ENCODE results near the gene SYCP3. TPM values are rescaled to one million over a fixed set of nuclear protein-coding genes. Genes with fewer than 3 reads are reported as not detected.
"Not testable (repeated sequence)": the region's sequence is repeated elsewhere in the genome, so short reads cannot be mapped to it uniquely, and the experiment has no call there.

SYCP3 gene
- total RNA-seq, 2 donors from 2014 or later = 0.29 to 0.47 TPM

DNA sequence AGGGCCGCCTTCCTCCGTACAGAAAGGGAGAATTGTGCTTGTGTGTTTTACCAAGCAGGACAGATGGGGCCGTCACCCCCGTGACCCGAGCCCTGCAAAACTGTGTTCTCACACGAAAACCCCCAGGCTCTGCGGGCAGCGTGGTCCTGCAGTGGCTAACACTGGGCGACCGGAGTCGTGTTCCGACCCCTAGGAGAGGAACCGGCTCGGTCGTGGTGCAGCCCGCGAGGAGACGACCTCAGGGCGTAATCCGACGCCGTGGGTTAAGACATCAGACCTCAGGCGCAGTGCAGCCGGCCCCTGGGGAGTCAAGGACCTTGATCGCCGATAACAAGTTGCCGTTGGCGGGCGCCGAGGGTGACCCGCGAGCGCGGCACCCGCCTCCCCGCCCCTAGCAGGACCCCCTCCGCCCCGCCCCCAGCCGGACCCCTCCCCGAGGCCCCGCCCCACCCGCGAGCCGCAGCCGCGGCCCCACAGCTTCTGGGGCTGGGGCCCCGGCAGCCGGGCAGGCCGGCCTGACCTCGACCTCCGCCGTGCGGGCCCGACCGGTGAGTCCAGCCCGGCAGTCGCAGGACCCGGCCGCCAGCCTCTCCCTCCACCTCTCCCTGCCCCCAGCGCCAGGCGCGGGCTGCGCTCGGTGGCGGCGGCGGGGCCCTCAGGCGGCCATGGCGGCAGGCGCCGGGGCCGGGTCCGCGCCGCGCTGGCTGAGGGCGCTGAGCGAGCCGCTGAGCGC lies 41.9 kb downstream of the SYCP3 start, which contains the start of gene CHPT1:
Gene CHPT1, plus strand, starts transcription at position 444 of the 733 bp plus-strand sequence. Its CDS starts 222 bp downstream, at position 666.
- H3K36me3 Mint-ChIP-seq (ENCODE audit: low read depth) = no peaks in the 10 kb centered on the region
- H3K27me3 Mint-ChIP-seq = peaks cover 24% of the 10 kb centered on the region
- no peaks in the 10 kb centered on the region for H3K9me3 ChIP-seq (ENCODE audit: control insufficient read depth, low read length, poor library complexity, severe bottlenecking)
- H3K4me1 Mint-ChIP-seq = peaks cover 17% of the 10 kb centered on the region
- peak within 1 kb of the TSS; percentile 27 for H3K27ac Mint-ChIP-seq
- DNase-seq = peak; percentile 17 to 45 (median 23)
- ATAC-seq = peak; percentile 87
- peak within 1 kb of the TSS; percentile 90 for H3K4me3 Mint-ChIP-seq

DNA sequence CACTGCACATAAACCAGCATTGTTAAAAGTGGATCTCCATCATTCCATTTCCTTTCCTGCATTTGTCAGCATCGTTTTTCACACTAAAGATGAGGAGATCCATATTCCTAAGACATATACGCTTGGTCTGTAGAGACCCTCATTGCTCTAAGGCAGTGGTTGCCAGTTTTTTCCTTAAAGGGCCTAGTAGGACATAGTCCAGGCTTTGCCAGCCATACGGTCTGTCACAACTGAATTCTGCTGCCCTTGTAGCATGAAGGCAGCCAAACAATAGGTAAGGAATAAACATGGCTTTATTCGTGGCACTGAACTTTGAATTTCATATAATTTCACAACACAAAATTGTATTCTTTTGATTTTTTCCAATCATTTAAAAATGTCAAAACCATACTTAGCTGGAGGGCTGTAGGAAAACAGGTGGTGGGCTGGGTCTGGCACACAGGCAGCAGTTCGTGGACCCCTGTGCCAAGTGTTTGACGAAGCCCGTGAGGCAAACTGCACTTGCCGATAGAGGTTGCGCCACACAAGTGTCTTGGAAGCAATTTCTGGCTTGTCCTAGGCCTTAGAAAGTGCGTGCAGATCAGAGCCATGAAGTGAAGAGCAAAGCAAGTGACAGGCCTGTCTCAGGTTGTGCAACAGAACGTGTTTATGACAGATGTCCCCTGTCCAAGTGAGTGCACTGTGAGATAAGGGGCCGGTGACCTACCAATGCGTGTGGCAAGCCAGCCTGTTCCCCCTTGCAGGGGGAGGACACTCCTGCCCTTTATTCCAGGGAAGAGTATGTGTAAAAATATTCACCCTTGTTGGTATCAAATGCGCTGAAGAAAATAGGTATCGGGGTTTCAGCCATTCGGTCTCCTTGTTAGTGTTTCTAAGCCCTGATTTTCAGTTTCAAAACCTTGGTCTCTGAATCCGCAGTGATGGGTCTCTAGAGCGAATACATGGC lies 42.7 kb downstream of the SYCP3 start:
- peak overlapping the region; percentile 90 for H3K4me3 Mint-ChIP-seq
- DNase-seq (no peak), ATAC-seq (no peak)
- H3K27ac Mint-ChIP-seq = peak overlapping the region; percentile 19
- H3K4me1 Mint-ChIP-seq = peaks cover 17% of the 10 kb centered on the region
- H3K9me3 ChIP-seq (ENCODE audit: control insufficient read depth, low read length, poor library complexity, severe bottlenecking) = no peaks in the 10 kb centered on the region
- H3K36me3 Mint-ChIP-seq (ENCODE audit: low read depth) = no peaks in the 10 kb centered on the region
- H3K27me3 Mint-ChIP-seq = peaks cover 24% of the 10 kb centered on the region

GRCh38 chr12:101695706-101696105 lies 43.6 kb downstream of the SYCP3 start:
- H3K27ac Mint-ChIP-seq = no peak overlapping the region

DNA sequence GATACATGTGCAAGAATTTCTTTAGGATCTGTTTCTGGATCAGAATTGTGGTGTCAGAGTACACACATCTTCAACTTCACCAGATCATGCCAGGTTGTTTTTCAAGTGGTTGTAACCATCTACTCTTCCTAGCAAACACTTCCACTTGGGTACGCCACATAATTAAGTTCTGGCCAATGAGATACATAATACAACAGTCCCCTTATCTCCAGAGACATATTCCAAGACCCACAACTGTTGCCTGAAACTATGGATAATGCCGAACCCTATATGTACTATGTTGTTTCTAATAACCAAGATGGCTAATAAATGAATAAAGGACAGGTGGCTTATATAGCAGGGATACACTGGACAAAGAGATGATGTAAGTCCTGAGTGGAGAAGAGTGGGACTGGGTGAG lies 44.3 kb downstream of the SYCP3 start:
- ATAC-seq (no peak), DNase-seq (no peak)
- Mint-ChIP-seq H3K4me1 (peaks cover 11% of the 10 kb centered on the region), H3K4me3 (no peak overlapping the region), H3K27ac (no peak overlapping the region), H3K36me3 (ENCODE audit: low read depth) (no peaks in the 10 kb centered on the region), H3K27me3 (peaks cover 17% of the 10 kb centered on the region)
- no peaks in the 10 kb centered on the region for H3K9me3 ChIP-seq (ENCODE audit: control insufficient read depth, low read length, poor library complexity, severe bottlenecking)

More at GRCh38 chr12:101695706-101696105, 43.6 kb downstream of the SYCP3 start:
- no peaks in the 10 kb centered on the region for H3K9me3 ChIP-seq (ENCODE audit: control insufficient read depth, low read length, poor library complexity, severe bottlenecking)
- H3K27me3 Mint-ChIP-seq = peaks cover 17% of the 10 kb centered on the region
- no peak for DNase-seq
- no peaks in the 10 kb centered on the region for H3K36me3 Mint-ChIP-seq (ENCODE audit: low read depth)
- H3K4me1 Mint-ChIP-seq = peaks cover 14% of the 10 kb centered on the region
- no peak overlapping the region for H3K4me3 Mint-ChIP-seq
- ATAC-seq = no peak

- Mint-ChIP-seq H3K27ac (no peak overlapping the region), H3K36me3 (ENCODE audit: low read depth) (no peaks in the 10 kb centered on the region), H3K4me3 (no peak overlapping the region), H3K4me1 (peaks cover 10% of the 10 kb centered on the region), H3K27me3 (peaks cover 13% of the 10 kb centered on the region)
- no peaks in the 10 kb centered on the region for H3K9me3 ChIP-seq (ENCODE audit: control insufficient read depth, low read length, poor library complexity, severe bottlenecking)
- ATAC-seq (no peak), DNase-seq (no peak)
Measured at GRCh38 chr12:101694297-101694848, 44.9 kb downstream of the SYCP3 start.

- H3K36me3 Mint-ChIP-seq (ENCODE audit: low read depth) = no peaks in the 10 kb centered on the region
- H3K4me3 Mint-ChIP-seq = no peak overlapping the region
- no peak overlapping the region for H3K27ac Mint-ChIP-seq
- H3K27me3 Mint-ChIP-seq = peaks cover 16% of the 10 kb centered on the region
- no peaks in the 10 kb centered on the region for H3K4me1 Mint-ChIP-seq
- no peak for ATAC-seq
- no peak for DNase-seq
- H3K9me3 ChIP-seq (ENCODE audit: control insufficient read depth, low read length, poor library complexity, severe bottlenecking) = no peaks in the 10 kb centered on the region
Measured at GRCh38 chr12:101691503-101692096, 47.7 kb downstream of the SYCP3 start.

DNA sequence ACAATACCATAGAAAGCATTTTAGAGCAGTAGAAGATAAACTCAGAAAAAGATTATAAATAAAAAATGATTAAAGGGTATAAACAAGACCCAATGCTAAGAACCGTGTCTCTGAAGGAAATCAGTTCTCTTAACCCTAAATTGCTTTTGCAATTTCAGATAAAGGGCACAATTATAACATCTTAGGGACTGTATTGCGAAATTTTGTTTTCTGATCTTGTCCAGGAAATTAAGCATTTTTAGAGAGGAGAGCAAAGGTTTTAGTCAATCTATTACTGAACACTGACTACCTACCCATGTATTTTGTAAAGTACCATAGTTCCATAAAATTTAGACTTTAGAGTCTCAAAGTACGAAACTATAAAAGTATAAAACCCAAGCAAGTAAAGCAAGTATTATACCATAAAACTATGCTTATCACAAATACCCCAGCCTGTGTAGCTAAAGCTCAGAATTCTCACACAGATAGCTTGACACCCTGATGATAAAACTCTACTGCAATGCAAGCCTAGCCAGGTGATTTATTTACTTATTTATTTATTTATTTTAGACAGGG lies 48.6 kb downstream of the SYCP3 start:
- no peak overlapping the region for H3K27ac Mint-ChIP-seq
- H3K4me3 Mint-ChIP-seq = no peak overlapping the region
- DNase-seq = no peak
- ATAC-seq = no peak
- H3K36me3 Mint-ChIP-seq (ENCODE audit: low read depth) = no peaks in the 10 kb centered on the region
- peaks cover 6% of the 10 kb centered on the region for H3K27me3 Mint-ChIP-seq
- H3K9me3 ChIP-seq (ENCODE audit: control insufficient read depth, low read length, poor library complexity, severe bottlenecking) = no peaks in the 10 kb centered on the region
- H3K4me1 Mint-ChIP-seq = no peaks in the 10 kb centered on the region

DNA sequence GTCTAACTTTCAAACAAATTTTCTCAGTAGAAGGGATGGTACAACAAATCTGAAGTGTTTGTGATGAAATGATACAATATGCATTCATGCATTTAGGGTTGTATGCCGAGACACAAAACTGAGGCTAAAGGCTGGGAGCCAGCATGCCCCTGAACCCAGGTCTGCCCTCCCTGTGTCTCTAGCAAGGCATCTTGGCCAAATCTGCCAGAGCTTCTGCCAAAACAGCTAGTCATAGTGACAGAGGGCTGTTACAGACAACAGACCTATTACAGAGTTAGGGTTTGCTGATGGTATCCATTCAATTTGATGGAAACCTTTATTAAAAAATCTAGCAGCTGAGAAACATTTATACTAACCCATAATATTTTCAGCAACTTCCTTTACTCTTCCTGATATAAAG lies 53.1 kb downstream of the SYCP3 start:
- no peaks in the 10 kb centered on the region for H3K9me3 ChIP-seq (ENCODE audit: control insufficient read depth, low read length, poor library complexity, severe bottlenecking)
- Mint-ChIP-seq H3K27ac (no peak overlapping the region), H3K4me1 (no peaks in the 10 kb centered on the region), H3K36me3 (ENCODE audit: low read depth) (no peaks in the 10 kb centered on the region), H3K4me3 (no peak overlapping the region), H3K27me3 (peaks cover 15% of the 10 kb centered on the region)
- ATAC-seq (no peak), DNase-seq (no peak)

DNA sequence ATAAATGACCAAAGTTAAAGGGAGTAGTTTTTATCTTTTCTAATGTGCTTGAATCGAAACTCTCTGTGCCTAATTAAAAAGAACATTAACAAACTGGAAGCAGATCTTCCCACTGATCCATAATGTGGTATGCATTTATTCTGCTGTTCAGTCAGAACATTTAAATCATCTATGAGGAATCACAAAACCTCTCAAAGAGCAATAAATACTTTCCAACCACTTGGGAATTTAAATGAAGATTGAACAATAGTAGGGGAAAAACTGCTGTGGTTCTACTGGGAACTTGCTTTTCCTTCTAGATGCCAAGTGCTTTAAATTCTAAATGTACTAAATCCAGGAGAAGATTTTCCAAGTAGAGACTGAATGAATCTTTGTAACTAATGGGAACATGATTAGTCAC lies 54.2 kb downstream of the SYCP3 start:
- no peaks in the 10 kb centered on the region for H3K9me3 ChIP-seq (ENCODE audit: control insufficient read depth, low read length, poor library complexity, severe bottlenecking)
- no peak overlapping the region for H3K27ac Mint-ChIP-seq
- H3K4me1 Mint-ChIP-seq = no peaks in the 10 kb centered on the region
- ATAC-seq (no peak), DNase-seq (no peak)
- no peak overlapping the region for H3K4me3 Mint-ChIP-seq
- H3K27me3 Mint-ChIP-seq = peaks cover 15% of the 10 kb centered on the region
- no peaks in the 10 kb centered on the region for H3K36me3 Mint-ChIP-seq (ENCODE audit: low read depth)

GRCh38 chr12:101681627-101682026 lies 57.6 kb downstream of the SYCP3 start:
- H3K36me3 Mint-ChIP-seq (ENCODE audit: low read depth); ATAC-seq; DNase-seq; H3K27ac Mint-ChIP-seq; H3K9me3 ChIP-seq (ENCODE audit: control insufficient read depth, low read length, poor library complexity, severe bottlenecking); H3K4me1 Mint-ChIP-seq; H3K4me3 Mint-ChIP-seq: not testable (repeated sequence)
- H3K27me3 Mint-ChIP-seq = peaks cover 15% of the 10 kb centered on the region

GRCh38 chr12:101680647-101681046 lies 58.6 kb downstream of the SYCP3 start:
- no peak overlapping the region for H3K4me3 Mint-ChIP-seq
- peaks cover 18% of the 10 kb centered on the region for H3K27me3 Mint-ChIP-seq
- H3K4me1 Mint-ChIP-seq = no peaks in the 10 kb centered on the region
- no peaks in the 10 kb centered on the region for H3K9me3 ChIP-seq (ENCODE audit: control insufficient read depth, low read length, poor library complexity, severe bottlenecking)
- DNase-seq = no peak
- no peak for ATAC-seq
- H3K36me3 Mint-ChIP-seq (ENCODE audit: low read depth) = no peaks in the 10 kb centered on the region
- no peak overlapping the region for H3K27ac Mint-ChIP-seq

- Mint-ChIP-seq H3K27me3 (peaks cover 22% of the 10 kb centered on the region), H3K4me3 (no peak overlapping the region), H3K27ac (no peak overlapping the region), H3K4me1 (no peaks in the 10 kb centered on the region), H3K36me3 (ENCODE audit: low read depth) (no peaks in the 10 kb centered on the region)
- no peak for DNase-seq
- H3K9me3 ChIP-seq (ENCODE audit: control insufficient read depth, low read length, poor library complexity, severe bottlenecking) = no peaks in the 10 kb centered on the region
- ATAC-seq = no peak
Measured at GRCh38 chr12:101680240-101680639, 59.0 kb downstream of the SYCP3 start.
